Measurements from ENCODE around the gene FDPS.
"Not testable (repeated sequence)": the region's sequence is repeated elsewhere in the genome, so short reads cannot be mapped to it uniquely, and the experiment has no call there.

The FDPS gene

DNA sequence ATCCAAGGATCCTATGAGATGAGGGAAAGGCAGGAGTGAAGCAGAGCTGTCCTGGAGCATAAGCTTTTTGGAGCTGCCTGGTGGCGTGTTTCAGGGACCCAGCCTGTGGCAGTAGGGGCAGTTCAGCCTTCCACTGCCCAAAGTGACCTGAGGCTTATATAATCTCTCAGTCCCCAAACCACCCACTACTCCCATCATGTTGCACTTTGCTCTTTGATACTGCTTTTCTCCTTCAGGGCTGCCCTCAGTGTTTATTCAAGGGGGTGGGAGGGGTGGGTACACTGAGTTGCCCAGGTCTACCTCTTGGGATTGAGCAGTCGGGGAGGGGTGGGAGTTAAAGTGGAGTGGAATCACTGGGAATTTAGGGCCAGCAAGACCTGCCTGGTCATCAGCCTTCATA, 22.1 kb upstream of the FDPS start:
- no peak for DNase-seq

DNA sequence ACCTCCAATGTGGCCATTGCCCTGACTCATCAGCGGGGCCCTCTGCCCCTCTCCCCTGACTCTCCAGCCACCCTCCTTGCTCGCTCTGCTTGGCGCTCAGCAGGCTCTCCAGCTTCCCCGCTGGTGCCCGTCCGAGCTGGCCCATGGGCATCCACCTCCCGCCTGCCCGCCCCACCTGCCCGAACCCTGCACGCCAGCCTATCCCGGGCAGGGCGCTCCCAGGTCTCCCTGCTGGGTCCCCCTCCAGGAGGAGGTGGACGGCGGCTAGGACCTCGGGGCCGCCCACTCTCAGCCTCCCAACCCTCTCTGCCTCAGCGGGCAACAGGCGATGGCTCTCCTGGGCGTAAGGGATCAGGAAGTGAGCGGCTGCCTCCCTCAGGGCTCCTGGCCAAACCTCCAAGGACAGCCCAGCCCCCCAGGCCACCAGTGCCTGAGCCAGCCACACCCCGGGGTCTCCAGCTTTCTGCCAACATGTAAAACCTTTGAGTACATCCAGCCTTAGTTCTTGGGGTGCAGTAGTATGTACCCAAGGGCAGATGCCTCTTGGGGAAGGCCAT, 20.6 kb upstream of the FDPS start:
- DNase-seq: no peak

DNA sequence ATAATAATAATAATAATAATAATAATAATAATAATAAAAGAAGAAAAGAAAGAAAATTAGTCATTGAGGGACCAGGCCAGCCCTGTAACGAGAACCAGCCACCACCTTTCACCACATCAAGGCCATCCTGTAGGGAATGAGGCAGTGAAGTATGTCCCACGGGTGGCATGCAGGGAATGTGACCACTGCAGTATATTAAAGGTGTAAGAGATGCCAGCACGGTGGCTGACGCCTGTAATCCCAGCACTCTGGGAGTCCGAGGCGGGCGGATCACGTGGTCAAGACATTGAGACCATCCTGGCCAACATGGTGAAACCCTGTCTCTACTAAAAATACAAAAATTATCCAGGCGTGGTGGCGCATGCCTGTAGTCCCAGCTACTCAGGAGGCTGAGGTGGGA, 17.7 kb upstream of the FDPS start:
- DNase-seq: not testable (repeated sequence)

DNA sequence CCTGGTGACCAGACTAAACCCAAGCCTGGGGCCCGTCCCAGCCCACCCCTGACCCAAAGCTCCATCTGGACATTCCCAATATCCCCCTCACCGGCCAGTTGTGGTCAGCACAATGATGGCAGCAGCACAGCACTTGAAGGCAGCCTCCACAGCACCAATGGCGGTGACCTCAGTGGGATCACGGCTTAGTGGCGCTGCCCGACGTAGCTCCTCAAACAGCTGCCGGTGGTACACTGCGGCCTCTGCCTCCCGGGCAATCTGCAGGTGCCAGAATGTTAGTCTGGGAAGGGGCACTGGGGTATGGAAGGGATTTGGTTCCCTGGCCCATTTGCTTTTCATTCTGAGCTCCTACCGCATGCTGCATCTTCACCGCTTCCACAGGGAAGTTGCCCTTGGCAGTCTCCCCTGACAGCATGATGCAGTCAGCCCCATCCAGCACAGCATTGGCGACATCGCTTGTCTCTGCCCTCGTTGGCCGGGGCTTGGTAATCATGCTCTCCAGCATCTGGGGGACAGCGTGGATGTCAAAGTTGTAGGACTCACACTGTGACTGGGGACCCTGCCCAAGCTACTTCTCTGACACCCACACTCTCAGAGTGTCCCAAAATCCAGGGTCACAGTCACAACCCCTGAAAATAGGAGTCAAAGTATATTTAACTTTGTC, 15.4 kb upstream of the FDPS start:
- no peak for DNase-seq

DNA sequence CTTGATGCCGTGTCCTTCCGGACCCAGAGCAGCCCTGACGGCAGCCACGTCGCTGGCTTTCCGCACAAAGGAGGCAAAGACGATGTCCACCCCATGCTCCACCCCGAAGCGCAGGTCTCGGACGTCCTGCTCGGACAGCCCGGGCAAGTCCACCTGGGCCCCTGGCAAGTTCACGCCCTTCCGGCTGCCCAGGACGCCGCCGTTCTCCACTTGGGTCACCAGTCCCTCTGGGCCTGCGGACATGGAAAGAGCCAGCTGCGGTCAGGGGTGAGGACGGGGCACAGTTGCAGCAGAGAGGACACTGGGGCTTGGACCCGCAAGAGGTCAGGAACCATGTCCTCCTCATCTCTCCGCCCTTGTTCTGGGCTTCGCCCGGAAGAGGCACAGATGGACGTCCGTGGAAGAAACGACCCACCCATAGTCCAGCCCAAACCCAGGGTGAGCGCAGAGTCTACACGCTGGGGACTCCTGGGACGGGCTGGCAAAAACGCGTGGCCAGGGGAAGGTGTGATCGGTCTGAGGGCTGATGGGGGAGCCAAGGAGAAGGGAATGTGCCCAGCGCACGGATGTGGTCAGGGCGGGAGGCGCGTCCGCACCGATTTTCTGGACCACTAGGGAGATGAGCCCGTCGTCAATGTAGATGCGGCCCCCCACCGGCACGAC, 14.0 kb upstream of the FDPS start:
- DNase-seq: no peak

DNA sequence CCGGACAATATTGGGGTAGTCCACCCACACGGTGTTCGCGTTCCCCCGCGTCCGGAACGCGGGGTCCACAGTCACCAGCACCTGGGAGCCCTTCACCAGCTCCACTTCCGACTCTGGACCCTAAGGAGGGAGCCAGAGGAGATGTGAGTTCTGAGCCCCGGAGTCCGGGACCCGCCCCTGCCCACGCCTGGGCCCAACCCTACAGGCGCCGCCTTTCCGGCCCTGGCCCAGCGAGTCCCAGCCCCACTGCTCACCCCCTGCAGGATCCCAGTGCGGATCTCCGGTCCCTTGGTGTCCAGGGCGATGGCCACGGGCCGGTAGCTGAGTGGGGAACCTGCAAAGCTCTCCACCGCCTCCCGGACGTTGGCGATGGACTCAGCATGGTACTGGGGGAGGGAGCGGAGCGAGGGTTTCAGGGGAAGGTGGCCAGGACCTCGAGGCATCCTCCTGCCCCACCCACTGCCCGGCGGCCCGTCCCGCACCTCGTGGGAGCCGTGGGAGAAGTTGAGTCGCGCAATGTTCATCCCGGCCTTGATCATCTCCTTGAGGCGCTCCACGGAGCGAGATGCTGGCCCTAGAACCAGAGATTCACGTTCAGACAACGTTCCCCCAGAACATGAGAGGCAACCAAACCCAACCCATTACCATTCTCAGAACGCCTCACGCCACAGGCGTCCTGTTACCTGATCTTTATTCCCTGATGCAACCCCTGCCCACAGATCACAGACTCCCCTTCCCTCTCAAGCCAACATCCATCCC, 13.3 kb upstream of the FDPS start:
- no peak for DNase-seq

DNA sequence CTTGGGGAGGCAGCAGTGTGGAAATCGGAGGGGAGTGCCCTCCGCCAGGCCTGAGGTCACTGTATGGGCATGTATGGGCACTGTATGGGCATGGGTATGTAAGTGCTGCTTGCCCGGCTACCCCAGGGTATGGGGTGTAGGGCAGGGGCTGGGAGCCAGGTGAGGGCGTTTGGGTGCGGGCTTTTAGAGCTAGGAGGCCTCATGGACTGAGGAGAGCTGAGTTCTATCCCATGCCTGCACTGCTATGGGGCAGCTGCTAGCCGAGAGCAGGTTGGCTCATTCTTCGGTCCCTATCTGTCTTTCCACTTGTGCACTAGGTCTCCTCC, 12.8 kb upstream of the FDPS start:
- DNase-seq: no peak

DNA sequence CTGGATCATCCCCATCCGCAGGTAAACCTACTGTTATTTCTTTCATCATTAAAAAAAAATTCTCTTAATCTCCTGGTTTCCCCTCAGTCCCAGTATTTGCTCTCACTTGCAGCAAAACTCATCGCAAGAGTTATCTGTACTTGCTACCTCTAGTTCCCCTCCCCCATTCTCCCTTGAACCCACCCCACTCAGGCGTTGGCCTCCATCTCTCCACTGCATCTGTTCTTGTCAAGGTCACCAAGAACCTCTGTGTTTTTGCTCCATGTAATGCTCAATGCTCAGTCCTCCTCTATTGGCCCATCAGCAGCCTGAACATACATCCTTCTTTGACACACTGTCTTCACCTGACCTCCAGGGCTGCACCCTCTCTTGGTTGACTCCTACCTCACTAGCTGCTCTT, 12.0 kb upstream of the FDPS start:
- no peak for DNase-seq

DNA sequence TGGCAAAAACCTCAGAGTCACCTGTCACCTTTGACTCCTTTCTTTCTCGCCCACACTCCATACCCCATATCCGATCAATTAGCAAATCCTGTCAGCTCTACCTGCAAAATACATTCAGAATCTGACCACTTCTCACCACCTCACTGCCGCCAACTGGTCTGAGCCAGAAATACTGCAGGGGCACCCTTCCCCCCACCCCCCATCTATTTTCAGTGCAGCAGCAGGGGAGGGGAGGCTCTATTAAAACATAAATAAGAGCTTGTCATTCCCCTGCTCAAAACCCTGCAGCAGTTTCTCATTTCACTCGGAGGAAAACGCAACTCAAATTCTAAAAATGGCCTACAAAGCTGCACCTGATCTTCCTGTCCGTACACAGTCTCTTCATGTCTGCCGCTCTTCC, 11.3 kb upstream of the FDPS start:
- DNase-seq: no peak

DNA sequence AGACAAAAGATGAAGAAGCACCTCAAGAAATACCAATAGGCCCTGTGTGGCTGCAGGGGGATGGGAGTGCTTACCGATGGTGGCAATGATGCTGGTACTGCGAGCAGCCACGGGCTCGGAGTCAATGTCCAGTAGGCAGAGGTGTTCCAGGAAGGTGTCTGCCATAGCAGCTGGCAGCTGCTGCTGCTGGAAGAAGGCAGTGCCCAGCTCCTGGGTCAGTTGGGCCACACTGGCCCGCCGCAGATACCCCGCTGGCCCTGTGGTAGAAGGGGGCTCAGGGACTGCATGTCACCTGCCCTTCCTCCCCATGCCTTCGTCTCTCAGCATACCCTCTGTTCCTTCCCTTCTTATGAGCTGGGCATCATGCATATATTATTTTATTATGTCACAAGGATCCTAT, 8.6 kb upstream of the FDPS start:
- DNase-seq: no peak

DNA sequence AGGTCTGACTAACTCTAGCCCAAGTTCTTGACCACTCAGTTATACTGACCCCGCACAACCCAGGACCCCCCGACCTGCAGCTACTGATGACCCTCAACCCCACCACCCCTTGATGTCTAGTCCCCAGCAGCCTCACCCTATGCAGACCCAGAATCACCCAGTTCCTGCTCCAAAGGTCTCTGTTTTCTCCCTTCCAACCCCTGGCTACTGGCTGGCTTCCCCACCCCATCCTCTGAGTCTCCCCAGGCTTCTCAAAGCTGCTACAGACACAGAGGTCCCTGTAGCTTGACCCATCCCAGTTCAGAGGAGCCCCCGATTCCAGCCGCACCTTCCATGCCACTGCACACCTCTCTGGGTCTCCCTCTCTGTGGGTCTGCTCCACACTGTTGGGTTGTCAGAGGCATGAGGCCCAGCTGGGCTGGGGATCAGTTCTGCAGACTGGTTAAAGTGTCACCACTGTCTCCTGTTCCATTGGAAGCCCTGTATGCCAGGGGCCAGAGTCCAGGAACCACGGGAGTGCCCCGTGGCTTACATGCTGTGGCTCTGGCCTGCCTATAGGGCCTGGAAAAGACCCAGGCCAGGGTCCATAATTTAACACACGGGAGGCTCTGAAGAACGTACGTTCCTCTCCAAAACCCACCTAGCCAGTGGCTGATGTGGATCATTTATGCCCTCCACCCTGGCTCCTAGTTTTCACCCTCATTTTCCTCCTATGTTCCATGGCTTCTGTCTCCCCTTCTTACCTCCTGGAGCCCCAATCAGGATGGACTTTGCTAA, 7.9 kb upstream of the FDPS start:
- no peak for DNase-seq

DNA sequence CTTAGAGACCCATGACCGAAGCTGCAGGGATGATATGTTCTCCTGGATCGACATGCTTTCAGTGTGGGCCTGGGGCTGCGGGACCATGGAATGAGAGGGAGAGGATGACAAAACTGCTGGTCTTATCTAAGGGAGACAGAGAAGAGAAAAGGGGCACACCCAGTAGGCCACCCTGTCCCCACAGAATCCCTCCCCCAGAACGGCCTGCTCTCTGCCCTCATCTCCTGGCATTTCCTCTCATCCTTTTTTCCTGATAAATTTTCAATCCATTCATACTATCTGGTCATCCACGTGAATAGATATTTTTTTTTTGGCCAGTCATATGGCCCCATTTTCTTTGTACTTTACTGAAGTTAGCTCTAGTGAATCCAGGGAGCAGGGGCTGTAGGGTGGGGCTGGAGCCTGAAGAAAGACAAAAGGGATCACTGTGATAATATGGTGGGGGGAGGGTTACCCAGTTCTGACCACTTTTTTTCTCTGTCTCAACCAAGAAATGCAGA, 7.3 kb upstream of the FDPS start, which contains the start of gene PKLR:
Gene PKLR, minus strand, starts transcription at position 97 of the 500 bp plus-strand sequence. Its CDS starts 43 bp downstream, at position 54.
- no peak for DNase-seq

DNA sequence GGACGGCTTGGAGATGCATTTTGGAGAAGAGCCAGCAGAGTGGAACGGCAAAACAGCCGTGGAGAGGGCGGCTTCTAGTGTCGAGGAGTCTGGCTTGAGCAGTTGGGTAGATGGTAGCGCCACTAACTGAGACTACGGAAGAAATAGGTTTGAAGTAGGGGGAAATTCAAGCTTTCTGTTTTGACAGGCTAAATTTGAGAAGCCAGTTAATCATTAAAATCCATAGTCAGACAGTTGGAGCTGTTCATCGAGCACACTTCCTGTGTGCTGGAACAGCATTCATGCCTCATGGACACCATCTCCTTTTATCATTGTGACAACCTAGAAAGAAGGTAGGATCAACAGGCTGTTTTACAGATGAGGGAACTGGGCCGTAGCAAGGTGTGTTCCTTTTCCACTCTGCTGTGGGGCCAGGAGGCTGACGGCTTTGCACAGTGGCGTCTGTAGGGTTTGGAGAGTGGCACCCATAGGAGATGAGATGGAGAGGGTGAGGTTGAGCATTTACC, 4.1 kb upstream of the FDPS start:
- no peak for DNase-seq

DNA sequence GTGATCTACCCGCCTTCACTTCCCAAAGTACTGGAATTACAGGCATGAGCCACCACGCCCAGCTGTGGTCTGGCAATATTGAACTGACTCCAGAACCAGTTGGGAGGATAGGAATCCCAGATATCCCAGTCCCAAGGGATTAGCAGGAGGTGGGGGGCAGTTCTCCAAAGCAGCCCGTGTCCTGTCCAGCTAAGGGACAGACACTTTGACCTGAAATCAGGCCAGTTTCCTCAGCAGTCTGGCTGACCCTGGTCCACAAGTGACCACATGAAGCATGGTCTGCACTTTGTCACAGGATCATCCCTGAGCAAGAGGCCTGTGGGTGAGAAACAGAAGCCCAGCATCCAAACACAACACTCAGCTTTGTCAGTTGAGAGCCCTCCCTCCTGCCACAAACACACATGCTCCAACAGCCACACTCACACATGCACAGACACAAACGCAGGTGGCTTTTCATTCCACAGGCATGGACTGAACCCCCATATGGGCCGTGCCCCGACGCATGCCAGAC, 2.7 kb upstream of the FDPS start:
- DNase-seq: no peak

DNA sequence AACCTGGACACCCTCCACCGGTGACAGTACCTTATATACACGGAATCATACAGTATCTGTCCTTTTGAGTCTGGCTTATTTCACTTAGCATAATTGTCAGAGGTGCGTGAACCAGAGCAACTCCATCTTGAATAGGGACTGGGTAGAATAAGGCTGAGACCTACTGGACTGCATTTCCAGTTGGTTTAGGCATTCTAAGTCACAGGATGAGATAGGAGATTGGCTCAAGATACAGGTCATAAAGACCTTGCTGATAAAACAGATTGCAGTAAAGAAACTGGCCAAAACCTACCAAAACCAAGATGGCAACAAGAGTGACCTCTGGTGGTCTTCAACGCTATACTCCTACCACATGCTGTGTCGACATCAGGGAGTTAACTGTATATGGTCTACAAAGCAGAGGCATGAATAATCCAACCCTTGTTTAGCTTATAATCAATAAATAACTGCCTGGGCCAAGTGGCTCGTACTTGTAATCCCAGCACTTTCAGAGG, 1.4 kb upstream of the FDPS start:
- peak; percentile 75 for DNase-seq

DNA sequence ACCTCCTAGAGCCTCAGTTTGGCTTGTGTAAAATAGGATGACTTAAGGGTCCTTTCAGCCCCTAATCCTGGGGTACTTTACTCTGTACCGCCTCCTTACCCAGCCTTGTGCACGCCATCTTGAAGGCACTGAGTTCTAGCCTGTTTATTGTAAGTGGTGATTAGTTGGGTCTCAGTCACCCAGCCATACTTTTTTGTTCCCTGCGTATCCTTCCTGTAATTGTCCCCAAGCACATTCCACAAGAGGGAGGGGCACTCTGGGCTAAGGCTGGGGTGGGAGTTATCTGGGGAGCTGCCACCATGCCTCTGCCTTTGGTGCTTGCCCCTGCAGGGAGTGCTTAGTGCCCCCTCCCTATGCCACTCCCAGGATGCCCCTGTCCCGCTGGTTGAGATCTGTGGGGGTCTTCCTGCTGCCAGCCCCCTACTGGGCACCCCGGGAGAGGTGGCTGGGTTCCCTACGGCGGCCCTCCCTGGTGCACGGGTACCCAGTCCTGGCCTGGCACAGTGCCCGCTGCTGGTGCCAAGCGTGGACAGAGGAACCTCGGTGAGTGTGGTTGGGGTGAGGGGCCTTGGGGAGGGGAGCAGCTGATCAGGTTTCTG, 856 bp downstream of the FDPS start:
- DNase-seq: peak; percentile 59

DNA sequence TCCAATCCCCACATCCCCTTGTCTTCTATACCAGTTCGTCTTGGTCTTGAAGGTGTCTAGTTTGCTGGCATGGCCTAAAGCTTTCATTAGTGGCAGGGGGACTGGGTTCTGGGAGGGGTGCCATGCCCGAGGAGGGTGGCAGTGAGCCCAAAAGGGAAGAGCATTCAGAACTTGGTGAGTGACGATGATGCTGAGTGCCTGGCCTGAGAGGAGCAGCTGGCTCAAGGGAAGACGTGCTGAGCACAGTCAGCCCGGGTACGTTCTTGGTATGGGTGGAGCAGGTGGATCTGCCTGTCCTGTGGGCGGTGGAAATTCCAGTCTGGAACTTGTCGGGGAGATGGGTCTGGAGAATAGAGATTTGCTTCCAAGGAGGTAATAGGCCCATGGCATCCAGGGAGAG, 4.6 kb downstream of the FDPS start:
- DNase-seq: no peak

DNA sequence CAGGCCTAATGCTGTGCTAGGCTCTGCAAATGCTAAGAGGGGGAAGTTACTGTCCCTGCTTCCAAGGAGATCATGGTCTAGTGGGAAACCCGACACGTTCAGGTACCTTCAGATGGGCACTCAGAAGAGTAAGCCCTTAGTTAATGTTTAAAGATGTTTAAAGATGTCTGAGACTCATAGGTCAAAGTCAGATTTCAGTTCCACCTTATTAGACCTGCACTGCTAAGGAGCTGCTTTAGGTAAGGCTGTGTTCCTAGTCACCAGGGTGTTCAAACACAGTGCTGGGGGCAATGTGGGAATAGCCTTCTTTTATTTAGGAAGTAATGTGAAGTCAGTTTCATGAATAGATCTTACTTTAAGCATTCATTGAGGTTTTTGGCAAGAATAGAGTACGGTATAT, 8.3 kb downstream of the FDPS start:
- no peak for DNase-seq

DNA sequence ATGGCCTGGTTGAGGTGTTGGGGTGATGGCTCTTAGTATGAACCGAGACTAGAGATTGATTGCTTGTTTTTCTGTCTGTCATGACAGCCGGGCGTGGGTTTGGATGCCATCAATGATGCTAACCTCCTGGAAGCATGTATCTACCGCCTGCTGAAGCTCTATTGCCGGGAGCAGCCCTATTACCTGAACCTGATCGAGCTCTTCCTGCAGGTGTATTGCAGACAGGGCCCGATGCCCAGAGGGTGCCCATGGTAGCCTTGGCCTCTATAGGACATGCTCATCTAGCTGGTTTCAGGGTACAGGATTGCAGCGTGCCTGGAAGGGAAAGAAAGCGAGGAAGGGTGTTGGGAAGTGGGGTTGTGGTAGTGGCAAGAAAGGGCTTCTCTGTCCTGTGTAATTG, 9.4 kb downstream of the FDPS start:
- no peak for DNase-seq

DNA sequence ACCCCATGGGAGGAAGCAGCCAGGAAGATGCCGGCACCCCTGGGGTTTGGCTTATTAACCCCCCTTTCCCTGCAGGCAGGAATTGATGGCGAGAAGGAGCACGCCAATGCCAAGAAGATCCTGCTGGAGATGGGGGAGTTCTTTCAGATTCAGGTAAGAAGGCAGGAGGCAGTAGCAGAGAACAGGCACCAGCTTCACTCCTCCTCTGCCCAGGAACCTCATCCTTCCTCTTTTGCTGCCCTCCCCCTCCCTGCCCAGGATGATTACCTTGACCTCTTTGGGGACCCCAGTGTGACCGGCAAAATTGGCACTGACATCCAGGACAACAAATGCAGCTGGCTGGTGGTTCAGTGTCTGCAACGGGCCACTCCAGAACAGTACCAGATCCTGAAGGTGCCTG, 10.9 kb downstream of the FDPS start:
- no peak for DNase-seq

DNA sequence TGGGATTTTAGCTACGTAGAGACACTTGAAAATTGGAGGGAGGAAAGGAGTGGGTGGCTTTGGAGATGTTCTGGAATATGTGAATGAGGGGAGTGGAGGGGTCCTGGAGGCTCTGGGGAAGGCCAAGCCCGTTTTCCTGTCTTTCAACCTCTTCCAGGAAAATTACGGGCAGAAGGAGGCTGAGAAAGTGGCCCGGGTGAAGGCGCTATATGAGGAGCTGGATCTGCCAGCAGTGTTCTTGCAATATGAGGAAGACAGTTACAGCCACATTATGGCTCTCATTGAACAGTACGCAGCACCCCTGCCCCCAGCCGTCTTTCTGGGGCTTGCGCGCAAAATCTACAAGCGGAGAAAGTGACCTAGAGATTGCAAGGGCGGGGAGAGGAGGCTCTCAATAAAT, 11.6 kb downstream of the FDPS start:
- no peak for DNase-seq
